CD4-positive, alpha-beta T cell treated with Interleukin-1 beta for 1 hour (primary cell): ENCODE data around the gene HES4.
A peak's percentile ranks its signal among the peaks of the same experiment; 100 is the strongest.

Experiments used
- DNase-seq, 2 donors: peaks; one replicate each; pipeline ENCODE4 v3.0.0-alpha.2; 2020 to 2022

HES4 gene

DNA sequence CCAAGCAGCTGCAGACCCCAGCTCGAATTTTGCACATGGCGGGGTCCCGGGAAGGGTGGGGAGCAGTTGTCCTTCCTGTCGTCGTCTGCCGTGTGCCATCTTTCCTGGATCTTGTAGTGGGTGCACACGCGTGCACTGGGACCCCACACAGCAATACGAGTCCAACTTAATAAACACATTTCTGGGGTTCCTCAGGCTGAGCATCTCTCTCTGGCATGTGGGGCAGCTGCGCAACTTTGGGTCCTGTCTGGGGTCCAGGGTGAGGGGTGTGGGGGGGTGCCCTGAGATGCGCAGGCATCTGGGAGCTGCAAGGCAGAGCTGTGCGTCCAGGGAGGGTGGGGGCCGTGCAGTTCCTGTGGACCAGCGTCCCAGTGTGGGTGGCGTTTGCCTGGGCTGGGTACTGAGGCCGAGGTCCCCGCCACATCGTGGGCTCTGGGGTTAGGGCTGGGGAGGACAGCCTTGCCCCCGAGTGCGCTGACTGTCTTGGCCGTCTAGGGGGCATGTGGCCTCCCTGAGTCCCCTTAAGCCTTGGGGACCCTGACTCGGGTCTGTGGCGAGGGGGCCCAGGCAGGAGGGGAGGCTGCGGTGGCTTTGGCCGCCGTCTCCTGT, 34.3 kb downstream of the HES4 start:
- DNase-seq, result no peak

DNA sequence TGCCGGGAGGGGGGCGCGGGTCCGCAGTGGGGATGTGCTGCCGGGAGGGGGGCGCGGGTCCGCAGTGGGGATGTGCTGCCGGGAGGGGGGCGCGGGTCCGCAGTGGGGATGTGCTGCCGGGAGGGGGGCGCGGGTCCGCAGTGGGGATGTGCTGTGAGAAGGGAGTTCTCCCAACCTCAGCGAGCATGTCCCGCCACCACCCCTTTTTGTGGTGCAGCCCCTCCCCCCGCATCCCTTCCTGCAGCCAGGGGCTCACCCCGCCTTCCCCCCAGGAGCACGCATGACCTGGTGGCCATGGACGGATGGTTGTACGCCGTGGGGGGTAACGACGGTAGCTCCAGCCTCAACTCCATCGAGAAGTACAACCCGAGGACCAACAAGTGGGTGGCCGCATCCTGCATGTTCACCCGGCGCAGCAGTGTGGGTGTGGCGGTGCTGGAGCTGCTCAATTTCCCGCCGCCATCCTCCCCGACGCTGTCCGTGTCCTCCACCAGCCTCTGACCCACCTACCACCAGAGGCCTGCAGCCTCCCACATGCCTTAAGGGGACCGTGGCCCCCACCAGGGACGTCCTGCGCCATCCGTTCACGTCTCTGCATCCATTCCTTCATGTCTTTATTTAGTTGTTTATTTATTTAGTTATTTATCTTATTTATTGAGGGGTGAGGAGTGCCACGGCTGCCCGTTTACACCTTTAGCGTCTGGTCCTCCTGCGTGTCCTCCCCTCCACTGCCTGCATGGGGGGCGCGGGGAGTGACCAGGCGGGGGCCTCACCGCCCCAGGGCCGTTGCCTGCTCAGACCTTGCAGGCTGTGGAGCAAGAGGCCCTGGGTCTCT, 35.0 kb downstream of the HES4 start:
- no peak for DNase-seq

DNA sequence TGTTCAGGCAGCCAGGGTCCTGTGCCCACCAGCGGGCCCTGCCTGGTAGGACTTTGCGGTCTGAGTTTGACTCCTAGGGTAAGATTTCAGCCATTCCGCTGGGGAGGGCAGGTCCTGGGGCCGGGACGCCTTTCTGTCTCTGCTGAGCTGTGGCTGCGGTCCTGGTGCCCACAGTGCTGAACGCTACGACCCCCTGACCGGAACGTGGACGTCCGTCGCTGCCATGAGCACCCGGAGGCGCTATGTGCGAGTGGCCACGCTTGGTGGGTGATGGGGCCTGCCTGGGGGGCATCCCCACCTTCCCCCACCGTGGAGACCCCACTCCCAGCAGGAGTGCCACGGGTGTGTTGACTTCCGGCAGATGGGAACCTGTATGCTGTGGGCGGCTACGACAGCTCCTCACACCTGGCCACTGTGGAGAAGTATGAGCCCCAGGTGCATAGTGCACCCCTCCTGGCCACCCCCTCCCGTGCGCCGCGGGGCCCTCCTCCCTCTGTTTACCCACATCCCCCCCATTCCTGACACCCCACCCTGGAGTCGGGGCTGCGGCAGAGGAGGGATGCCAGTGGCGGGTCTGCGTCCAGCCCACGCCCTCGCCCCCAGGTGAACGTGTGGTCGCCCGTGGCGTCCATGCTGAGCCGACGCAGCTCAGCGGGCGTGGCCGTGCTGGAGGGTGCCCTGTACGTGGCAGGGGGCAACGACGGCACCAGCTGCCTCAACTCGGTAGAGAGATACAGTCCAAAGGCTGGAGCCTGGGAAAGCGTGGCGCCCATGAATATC, 36.0 kb downstream of the HES4 start:
- DNase-seq, result no peak

DNA sequence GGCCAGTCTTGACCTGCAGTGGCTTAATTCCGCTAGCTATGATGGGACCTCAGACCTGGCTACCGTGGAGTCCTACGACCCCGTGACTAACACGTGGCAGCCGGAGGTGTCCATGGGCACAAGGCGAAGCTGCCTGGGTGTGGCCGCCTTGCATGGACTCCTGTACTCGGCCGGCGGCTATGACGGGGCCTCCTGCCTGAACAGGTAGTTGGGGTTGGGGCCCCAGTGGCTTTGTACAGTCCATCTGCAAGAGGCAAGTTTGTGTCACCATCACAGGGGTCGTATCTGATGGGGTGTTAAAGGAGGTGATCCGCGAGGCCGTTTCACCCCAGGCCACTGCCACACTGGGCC, 36.6 kb downstream of the HES4 start:
- DNase-seq, result no peak

DNA sequence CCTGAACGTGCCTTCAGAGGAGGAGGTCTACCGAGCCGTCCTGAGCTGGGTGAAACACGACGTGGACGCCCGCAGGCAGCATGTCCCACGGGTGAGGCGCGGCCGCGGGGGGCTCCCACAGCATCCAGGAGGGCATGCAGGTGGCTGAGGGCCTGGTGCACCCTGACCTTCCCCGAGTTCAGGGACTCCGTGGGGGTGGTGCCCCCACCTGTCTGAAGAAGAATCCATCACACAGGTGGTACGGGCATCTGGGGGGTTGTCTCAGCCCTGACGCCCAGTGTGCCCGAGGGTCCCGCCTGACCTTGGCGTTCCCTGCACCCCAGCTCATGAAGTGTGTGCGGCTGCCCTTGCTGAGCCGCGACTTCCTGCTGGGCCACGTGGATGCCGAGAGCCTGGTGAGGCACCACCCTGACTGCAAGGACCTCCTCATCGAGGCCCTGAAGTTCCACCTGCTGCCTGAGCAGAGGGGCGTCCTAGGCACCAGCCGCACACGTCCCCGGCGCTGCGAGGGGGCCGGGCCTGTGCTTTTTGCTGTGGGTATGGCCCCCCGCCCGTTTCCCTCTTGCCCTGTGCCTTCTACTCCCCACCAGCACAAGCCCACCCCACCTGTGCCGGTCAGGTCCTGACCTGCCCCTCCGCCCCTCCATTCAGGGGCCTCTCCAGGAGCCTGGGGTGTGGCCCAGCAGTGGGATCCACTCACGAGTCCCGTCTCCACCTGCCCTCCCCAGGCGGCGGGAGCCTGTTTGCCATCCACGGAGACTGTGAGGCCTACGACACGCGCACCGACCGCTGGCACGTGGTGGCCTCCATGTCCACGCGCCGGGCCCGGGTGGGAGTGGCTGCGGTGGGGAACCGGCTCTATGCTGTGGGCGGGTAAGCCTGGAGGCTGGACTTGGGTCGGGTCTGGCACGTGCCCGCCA, 37.3 kb downstream of the HES4 start:
- DNase-seq, result no peak

DNA sequence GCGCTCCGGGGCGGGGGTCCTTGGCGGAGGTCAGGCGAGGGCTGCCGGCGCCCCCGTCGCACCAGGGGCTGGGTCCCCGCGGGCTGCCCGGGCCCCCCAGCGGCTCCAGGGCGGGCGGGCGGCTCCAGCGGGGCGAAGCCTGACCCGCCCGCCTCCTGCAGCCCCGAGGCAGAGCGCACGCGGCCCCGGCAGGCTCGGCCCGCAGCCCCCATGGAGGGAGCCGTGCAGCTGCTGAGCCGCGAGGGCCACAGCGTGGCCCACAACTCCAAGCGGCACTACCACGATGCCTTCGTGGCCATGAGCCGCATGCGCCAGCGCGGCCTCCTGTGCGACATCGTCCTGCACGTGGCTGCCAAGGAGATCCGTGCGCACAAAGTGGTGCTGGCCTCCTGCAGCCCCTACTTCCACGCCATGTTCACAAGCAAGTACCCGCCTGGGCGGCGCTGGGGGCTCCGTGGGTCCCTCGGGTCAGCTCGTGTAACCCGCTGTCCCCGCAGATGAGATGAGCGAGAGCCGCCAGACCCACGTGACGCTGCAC, 38.7 kb downstream of the HES4 start:
- DNase-seq, result no peak

DNA sequence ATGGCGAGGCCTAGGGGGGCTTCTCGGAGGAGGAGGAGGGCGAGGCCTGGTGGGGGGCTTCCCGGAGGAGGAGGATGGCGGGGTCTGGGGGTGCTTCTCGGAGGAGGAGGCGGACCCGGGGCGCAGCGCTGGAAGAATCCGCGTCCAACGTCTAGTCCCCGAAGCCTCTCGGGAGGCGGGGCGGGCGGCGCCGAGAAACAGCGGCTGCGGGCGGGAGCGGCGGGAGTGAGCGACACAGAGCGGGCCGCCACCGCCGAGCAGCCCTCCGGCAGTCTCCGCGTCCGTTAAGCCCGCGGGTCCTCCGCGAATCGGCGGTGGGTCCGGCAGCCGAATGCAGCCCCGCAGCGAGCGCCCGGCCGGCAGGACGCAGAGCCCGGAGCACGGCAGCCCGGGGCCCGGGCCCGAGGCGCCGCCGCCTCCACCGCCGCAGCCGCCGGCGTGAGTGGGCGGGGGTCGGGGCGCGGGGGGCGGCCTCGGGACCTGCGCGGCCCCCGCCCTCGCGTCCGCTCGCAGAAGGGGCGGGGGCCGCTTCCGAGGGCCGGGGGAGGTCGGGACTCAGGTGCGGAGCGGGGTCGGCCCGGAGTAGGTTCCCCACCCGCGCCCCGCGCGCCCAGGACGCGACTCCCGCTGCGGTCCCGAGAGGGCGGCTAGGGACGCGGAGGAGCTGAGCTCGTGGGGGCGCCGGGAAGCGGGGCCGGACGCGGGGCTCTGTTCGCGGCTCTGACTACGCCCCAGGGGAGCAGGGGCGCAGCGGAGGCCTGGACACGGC, 39.4 kb downstream of the HES4 start, which contains the start of gene KLHL17:
Gene KLHL17, plus strand, starts transcription at position 222 of the 769 bp plus-strand sequence. Its CDS starts 110 bp downstream, at position 332.
- DNase-seq, result peak; percentile 74 to 82

DNA sequence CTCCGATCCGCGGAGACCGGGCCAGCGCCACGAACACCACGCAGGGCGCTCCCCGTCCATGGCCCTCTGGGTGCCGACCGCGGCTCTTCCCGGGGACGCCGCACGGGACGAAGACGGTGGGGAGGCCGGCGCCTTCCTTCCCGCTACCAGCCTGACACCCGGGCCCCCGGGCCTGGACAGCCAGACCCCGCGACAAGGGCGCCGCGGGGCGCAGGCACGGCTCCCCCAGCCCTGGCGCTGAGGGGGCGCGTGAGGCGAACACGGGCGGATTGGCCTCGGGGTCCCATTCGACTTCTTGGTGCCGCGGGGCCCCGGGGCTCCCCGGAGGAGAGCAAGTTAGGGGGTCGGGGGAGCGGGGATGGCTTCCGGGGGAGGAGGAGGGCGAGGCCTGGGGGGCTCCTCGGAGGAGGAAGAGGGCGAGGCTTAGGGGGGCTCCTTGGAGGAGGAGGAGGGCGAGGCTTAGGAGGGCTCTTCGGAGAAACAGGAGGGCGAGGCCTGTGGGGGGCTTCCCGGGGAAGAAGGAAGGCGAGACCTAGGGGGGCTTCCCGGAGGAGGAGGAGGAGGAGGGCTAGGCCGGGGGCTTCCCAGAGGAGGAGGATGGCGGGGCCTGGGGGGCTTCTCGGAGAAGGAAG, 40.0 kb downstream of the HES4 start:
- no peak for DNase-seq

DNA sequence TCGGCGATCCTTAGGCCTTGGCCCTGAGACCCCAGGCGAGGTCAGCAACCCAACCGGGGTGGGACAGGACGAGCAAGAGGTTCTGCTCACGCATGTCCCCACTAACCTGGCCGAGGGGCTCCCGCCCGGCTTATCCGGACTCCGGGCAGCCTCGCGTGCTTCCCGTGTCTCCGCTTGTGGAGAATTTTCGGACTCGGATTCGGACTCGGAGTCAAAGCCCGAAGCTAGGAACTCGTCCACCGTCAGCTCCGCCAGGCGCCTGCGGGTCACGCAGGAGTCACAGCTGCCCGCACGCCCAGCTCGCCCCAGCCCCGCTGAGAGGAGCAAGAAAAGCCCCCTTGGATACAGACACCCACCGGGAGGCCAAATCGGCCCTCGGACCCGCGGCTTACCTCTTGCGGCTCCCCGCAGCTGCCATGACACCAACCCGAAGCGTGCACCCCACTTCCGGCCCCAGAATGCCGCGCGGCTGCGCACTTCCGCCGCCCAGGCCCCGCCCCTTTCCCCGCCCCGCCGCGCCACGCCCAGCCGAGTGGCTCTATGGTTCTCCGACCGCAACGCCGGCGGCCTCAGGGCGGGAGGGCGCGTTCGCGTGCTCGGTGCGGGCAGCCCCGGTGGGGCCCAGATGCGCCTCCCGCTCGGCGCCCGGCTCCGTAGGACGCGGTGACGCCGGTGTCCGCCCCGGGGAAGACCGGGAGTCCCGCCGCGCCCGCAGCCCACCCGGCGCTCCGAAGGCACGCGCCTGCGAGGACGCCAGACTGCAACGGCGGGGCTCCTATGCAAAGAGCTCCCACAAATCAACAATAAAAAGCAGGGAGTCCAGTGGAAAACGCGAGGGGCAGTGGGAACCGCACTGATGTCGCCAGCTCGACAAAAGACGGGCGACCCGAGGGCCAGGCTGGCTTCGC, 40.8 kb downstream of the HES4 start, which contains the start of gene NOC2L:
Gene NOC2L, minus strand, starts transcription at position 434 of the 908 bp plus-strand sequence. Its CDS starts 16 bp downstream, at position 418.
- peak; percentile 95 to 98 for DNase-seq

DNA sequence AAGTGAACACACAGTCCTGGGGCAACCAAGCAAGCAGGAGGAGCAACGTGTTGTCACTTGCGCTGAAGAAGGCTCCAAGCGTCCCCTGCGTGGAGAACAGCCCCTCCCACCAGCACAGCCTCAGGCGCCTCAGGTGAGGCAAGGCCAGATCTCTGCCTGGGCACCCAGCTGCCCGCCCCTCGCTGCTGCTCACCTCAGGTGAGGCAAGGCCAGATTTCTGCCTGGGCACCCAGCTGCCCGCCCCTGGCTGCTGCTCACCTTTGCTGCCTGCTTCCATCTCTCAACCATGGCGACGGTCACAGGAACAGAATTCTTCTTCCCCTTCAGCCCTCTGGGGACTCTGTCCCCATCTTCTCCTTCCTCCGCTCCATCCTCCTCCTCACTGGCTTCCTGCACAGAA, 43.3 kb downstream of the HES4 start:
- DNase-seq, result no peak

DNA sequence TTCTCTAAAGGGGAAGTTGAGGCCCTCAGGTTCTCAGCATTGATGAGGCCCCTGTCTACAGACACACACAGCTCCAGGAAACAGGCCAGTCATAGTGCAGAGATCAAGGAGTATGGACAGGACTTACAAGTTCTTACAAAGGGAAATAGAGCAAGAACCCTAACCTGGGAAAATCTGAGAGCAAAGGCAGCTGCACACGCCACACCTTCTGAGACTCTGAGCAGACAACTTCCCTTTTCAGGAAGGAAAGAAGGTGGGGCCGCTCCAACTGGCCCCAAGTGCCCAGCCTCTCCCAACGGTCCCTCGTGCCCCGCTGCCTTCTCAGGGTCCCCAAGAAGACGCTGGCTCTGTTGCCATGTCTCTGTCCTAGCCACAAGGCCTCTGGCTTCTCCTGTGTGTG, 44.4 kb downstream of the HES4 start:
- no peak for DNase-seq

DNA sequence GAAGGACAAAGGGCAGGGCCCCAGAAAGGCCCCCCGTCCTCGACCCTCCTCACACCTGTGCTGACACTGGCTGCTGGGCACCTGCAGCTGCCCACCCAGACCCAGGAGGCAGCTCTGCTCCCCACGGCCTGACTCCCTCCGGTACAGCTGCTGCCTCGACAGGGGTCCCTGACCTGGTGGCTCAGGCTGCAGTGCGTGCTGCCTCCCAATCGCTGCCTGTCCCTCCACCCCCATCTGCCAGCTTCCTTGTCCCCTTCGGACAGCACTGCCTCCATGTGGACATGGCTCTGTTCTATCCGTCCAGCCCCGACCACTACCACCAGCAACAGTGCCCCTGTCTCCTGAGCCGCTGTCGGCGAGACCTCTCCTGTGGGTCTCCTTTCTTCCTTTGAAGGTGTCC, 45.0 kb downstream of the HES4 start:
- no peak for DNase-seq

DNA sequence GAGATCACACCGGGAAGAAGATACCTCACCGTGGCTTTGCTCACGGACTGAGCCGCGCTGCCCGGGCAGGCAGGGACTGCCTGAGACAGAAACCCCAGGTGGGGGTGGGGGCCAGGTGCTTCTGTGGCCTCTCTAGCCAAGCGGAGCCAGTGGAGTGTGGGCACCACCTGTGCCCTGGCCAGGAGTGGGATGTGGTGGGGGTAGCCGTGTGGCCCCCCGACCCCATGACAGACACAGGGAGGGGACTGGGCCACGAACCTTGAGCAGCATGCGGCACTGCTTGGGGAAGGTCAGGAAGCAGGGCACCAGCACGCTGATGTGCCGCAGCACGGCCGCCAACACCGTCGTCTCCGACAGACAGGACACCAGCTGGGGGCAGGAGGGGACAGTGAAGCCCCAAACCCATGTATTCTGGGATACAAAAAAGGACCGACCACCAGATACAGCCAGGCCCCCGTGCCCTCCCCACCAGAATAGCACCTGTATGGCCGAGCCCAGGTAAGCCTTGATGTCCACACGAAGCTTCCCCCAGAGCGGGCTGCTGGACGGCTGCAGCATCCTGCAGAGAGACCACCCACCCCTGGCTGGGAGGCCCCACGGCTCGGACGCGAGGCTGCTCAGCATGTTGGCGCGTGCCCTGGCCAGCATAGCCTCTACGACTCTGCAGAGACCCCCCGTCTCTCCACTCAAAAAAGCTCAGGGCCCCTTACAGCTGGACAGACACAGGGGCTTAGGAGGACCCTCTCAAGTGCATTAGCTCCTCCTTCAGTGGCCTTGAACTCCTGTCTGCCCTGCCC, 46.2 kb downstream of the HES4 start:
- DNase-seq, result no peak

DNA sequence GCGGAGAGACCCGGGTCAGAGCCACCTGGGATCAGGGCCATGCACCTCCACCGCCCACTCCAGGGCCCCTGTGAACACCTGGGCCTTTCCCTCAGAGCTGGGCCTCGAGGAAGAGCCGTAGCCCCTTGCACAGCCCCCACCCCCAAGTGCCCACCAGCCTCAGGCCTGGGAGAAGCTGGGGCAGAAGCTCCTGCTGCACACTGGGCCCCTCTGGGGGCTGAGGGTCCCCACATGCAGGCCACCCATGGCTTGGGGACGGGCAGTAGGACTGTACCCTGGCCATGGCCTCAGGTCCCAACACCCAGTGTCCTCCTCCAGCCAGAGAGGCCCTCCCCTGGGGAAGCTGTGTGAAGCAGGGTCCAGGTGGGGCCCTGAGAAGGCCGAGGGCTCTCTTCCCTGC, 47.3 kb downstream of the HES4 start:
- no peak for DNase-seq

DNA sequence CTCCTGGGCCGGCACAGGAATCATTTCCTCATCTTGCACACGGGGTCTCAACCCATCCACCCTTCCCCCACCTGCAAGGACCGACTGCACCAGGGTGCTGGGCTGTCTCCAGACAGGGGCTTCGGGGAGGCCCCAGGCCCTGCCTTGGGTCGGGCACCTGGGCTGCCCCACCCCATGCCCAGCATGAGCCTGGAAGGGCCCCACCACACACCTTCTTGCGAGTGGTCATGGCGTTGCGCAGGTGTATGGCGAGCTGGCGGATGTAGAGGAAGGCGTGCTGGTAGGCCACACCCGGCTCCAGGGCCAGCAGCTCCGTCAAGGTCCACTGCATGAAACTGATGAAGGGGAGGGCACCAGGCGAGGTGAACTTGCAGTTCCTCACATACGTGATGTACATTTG, 47.7 kb downstream of the HES4 start:
- no peak for DNase-seq

DNA sequence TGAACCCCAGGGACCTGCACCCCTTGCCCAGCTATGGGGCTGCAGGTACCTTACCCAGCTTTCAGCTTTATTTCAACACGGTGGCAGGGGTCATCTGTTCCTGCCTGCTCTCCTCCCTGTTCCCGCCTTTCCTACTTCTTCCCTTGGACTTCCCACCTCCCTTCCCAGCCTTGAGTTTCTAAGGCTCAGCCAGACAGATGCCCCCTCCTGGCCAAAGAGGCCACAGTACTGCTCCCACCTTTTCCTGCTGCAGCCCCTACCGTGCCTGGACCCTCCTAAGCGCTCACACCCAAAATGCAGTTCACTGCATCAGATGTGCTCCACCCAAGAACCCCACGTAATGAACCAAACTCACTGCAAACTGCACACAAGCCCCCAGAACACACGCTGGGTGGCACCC, 48.5 kb downstream of the HES4 start:
- no peak for DNase-seq

DNA sequence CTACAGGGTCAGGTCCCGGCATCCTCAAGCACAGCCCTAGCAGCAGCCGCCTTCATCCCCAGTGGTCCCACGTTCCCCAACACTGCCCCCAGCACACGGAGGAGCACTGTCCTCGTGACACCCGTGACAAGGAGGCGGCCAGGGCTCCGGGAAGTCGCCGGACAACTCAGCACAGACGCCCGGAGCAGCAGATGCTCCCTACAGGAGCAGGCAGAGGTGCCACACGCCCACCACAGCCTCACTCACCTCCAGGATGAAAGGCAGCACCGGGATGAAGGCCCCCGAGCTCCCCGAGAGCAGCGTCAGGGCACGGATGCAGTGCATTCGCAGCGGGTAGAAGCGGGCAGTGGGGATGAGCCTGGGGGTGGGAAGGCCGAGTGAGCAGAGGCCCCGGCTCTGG, 49.0 kb downstream of the HES4 start:
- no peak for DNase-seq

DNA sequence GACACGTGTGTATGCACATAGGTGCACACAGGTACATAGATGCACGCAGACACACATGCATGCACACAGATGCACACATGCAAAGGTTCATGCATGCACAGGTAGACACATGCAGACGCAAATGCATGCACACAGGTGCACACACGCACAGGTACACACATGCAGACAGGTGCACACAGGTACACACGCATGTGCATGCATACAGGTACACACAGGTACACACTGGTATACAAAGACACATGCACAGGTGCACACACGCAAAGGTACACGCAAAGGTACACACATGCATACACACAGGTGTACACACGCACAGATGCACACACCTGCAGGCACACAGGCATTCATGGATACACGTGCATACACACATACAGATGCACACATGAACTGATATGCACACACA, 49.6 kb downstream of the HES4 start:
- no peak for DNase-seq
